ENCODE measurements around the gene LAMC1.
A peak's percentile ranks its signal among the peaks of the same experiment; 100 is the strongest.
"Not testable (repeated sequence)": the region's sequence is repeated elsewhere in the genome, so short reads cannot be mapped to it uniquely, and the experiment has no call there.

Gene LAMC1

GRCh38 chr1:183069562-183070216, 46.5 kb downstream of the LAMC1 start:
- H3K36me3 ChIP-seq (replicated peaks), result no peaks in the 10 kb centered on the region
- H3K4me3 ChIP-seq, result no peak overlapping the region
- H3K4me1 ChIP-seq, result no peaks in the 10 kb centered on the region
- H3K27me3 ChIP-seq (ENCODE audit: low read depth), result no peaks in the 10 kb centered on the region
- no peaks in the 10 kb centered on the region for H3K9me3 ChIP-seq
- in situ Hi-C loops (cut with MboI; ENCODE audit: low sequenced_read_pairs), result no loop called here
- DNase-seq (ENCODE audit: low spot score in 2 of 2), result no peak

GRCh38 chr1:183070234-183070922, 47.2 kb downstream of the LAMC1 start:
- Histone ChIP-seq H3K27me3 (ENCODE audit: low read depth) (no peaks in the 10 kb centered on the region), H3K9me3 (no peaks in the 10 kb centered on the region), H3K4me3 (no peak overlapping the region), H3K4me1 (no peaks in the 10 kb centered on the region), H3K36me3 (replicated peaks) (no peaks in the 10 kb centered on the region)
- no peak for DNase-seq (ENCODE audit: low spot score in 2 of 2)
- in situ Hi-C loops (cut with MboI; ENCODE audit: low sequenced_read_pairs), result no loop called here

DNA sequence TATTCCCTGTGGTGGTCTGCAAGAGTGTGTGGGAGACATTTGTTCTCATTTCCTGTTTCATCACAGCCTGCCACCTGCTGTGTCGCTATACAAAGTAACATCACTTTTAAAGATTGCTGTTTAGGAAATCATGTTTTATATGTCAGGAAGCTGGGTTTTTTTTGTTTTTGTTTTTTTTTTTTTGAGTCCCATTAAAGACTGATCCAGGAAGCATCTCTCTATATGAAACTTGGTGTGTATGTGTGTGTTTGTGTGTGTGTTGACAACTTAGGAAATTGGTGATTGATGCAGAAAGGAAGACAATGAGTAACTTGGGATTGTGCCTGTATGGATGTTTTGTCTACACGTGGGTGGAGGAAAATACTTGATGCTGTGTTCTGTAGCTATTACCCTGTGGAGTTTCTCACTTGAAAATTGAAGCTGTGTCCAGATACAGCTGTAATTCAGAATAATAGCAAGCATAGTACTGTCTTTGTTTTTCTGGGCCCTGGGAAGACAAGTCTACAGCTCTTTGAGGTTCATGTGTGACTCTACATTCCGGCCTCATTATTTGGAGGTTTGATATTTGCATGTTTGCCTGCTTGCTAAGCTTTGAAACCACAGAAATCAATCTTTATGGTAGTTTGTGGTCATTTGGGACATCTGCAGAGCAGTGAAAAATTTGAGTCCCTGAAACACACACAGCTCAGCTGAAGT, 47.9 kb downstream of the LAMC1 start:
- no peak for DNase-seq (ENCODE audit: low spot score in 2 of 2)
- Histone ChIP-seq H3K4me3 (no peak overlapping the region), H3K4me1 (no peaks in the 10 kb centered on the region), H3K36me3 (replicated peaks) (no peaks in the 10 kb centered on the region), H3K27me3 (ENCODE audit: low read depth) (no peaks in the 10 kb centered on the region), H3K9me3 (no peaks in the 10 kb centered on the region)
- in situ Hi-C loops (cut with MboI; ENCODE audit: low sequenced_read_pairs), result no loop called here

DNA sequence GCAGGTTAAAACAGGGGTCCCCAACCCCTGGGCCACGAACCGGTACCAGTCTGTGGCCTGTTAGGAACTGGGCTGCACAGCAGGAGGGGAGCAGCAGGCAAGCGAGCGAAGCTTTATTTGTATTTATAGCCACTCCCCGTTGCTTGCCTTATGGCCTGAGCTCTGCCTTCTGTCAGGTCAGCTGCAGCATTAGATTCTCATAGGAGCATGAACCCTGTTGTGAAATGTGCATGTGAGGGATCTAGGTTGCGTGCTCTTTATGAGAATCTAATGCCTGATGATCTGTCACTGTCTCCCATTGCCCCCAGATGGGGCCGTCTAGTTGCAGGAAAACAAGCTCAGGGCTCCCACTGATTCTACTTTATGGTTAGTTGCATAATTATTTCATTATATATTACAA, 49.4 kb downstream of the LAMC1 start:
- DNase-seq (ENCODE audit: low spot score in 2 of 2); H3K4me3 ChIP-seq; H3K27me3 ChIP-seq (ENCODE audit: low read depth); H3K4me1 ChIP-seq; in situ Hi-C loops (cut with MboI; ENCODE audit: low sequenced_read_pairs); H3K36me3 ChIP-seq (replicated peaks); H3K9me3 ChIP-seq: not testable (repeated sequence)

GRCh38 chr1:183073320-183073719, 50.1 kb downstream of the LAMC1 start:
- no peak overlapping the region for H3K4me3 ChIP-seq
- in situ Hi-C loops (cut with MboI; ENCODE audit: low sequenced_read_pairs), result no loop called here
- H3K27me3 ChIP-seq (ENCODE audit: low read depth), result no peaks in the 10 kb centered on the region
- DNase-seq (ENCODE audit: low spot score in 2 of 2), result no peak
- H3K36me3 ChIP-seq (replicated peaks), result no peaks in the 10 kb centered on the region
- no peaks in the 10 kb centered on the region for H3K4me1 ChIP-seq
- no peaks in the 10 kb centered on the region for H3K9me3 ChIP-seq

DNA sequence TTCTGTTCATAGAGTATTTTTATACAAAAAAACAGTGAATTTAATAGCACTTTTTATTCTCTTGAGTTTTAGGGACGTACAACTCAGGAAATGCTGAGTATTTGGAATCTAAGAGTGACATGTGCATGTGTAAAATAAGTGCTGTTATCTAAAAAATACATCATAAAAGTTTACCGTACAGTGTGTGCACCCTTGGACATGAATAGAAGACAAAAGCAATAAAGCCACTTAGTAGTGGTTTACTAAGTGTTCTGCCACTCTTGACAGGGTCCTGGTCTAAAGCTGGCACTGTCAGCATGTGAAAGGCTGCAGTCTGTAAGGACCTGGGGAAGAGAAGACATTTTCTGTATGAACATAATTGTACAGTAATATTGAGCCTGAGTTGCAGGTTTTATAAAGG, 51.0 kb downstream of the LAMC1 start:
- DNase-seq (ENCODE audit: low spot score in 2 of 2), result no peak
- no peaks in the 10 kb centered on the region for H3K4me1 ChIP-seq
- no peaks in the 10 kb centered on the region for H3K27me3 ChIP-seq (ENCODE audit: low read depth)
- no peaks in the 10 kb centered on the region for H3K36me3 ChIP-seq (replicated peaks)
- in situ Hi-C loops (cut with MboI; ENCODE audit: low sequenced_read_pairs), result no loop called here
- H3K9me3 ChIP-seq, result no peaks in the 10 kb centered on the region
- H3K4me3 ChIP-seq, result no peak overlapping the region

GRCh38 chr1:183075861-183076260, 52.6 kb downstream of the LAMC1 start:
- H3K4me1 ChIP-seq, result no peaks in the 10 kb centered on the region; the same call in 1 of the 2 replicates
- H3K27me3 ChIP-seq (ENCODE audit: low read depth), result no peaks in the 10 kb centered on the region
- H3K36me3 ChIP-seq (replicated peaks), result no peaks in the 10 kb centered on the region
- in situ Hi-C loops (cut with MboI; ENCODE audit: low sequenced_read_pairs), result no loop called here
- H3K9me3 ChIP-seq, result no peaks in the 10 kb centered on the region
- no peak overlapping the region for H3K4me3 ChIP-seq
- no peak for DNase-seq (ENCODE audit: low spot score in 2 of 2)

- Histone ChIP-seq H3K4me1 (peaks cover 12% of the 10 kb centered on the region), H3K36me3 (replicated peaks) (no peaks in the 10 kb centered on the region), H3K27me3 (ENCODE audit: low read depth) (no peaks in the 10 kb centered on the region), H3K4me3 (no peak overlapping the region), H3K9me3 (no peaks in the 10 kb centered on the region)
- in situ Hi-C loops (cut with MboI; ENCODE audit: low sequenced_read_pairs), result no loop called here
- DNase-seq (ENCODE audit: low spot score in 2 of 2), result no peak
Observed at GRCh38 chr1:183077097-183077496, 53.9 kb downstream of the LAMC1 start.

- no peak overlapping the region for H3K4me3 ChIP-seq
- no peaks in the 10 kb centered on the region for H3K9me3 ChIP-seq
- no peak for DNase-seq (ENCODE audit: low spot score in 2 of 2)
- in situ Hi-C loops (cut with MboI; ENCODE audit: low sequenced_read_pairs), result no loop called here
- peaks cover 14% of the 10 kb centered on the region for H3K4me1 ChIP-seq
- no peaks in the 10 kb centered on the region for H3K36me3 ChIP-seq (replicated peaks)
- no peaks in the 10 kb centered on the region for H3K27me3 ChIP-seq (ENCODE audit: low read depth)
Observed at GRCh38 chr1:183079712-183080388, 56.6 kb downstream of the LAMC1 start.

DNA sequence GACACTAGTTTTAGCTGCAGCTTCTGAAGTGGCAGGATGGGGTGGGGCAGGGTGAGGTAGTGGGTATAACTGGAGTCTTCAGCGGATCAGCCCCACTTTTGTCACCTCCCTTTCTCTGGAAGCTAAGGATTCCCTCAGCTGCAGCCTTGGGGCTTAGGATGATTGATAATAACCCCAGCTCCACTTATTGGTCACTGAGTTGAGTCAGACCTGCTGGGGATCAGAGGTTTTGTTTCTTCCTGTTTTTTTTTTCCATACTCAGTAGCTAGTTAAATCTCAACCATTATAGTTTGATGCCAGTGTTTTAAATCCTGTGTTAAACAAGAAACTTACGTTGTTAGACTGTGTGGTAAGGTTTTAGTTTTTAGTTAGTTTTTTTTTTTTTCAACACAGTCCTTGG, 57.2 kb downstream of the LAMC1 start:
- no peaks in the 10 kb centered on the region for H3K9me3 ChIP-seq
- DNase-seq (ENCODE audit: low spot score in 2 of 2), result no peak
- H3K4me3 ChIP-seq, result no peak overlapping the region
- no peaks in the 10 kb centered on the region for H3K36me3 ChIP-seq (replicated peaks)
- in situ Hi-C loops (cut with MboI; ENCODE audit: low sequenced_read_pairs), result no loop called here
- no peaks in the 10 kb centered on the region for H3K27me3 ChIP-seq (ENCODE audit: low read depth)
- H3K4me1 ChIP-seq, result peaks cover 14% of the 10 kb centered on the region

- DNase-seq (ENCODE audit: low spot score in 2 of 2), result peak; percentile 44 to 72
- no peaks in the 10 kb centered on the region for H3K27me3 ChIP-seq (ENCODE audit: low read depth)
- in situ Hi-C loops (cut with MboI; ENCODE audit: low sequenced_read_pairs), result no loop called here
- no peaks in the 10 kb centered on the region for H3K36me3 ChIP-seq (replicated peaks)
- no peaks in the 10 kb centered on the region for H3K9me3 ChIP-seq
- no peak overlapping the region for H3K4me3 ChIP-seq
- peaks cover 16% of the 10 kb centered on the region for H3K4me1 ChIP-seq
Observed at GRCh38 chr1:183081402-183082120, 58.3 kb downstream of the LAMC1 start.

DNA sequence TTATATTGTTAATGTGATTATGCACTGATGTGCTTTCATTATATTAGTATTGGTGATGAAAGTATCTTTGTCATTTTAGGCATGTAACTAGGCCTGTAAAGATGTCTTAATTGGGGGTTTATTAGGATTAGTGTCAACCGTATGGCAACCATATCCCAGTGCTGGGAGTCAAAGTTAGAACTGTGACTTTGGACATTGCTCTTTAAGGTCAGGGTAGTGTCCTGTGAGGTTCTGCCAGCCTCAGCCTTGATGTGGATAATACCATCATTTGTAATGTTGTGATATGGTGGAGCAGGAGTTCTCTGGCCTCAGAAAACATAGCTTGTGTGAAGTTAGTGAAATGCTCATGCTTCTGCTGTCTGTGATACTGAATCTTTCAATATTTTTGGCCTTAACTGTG, 59.4 kb downstream of the LAMC1 start:
- Histone ChIP-seq H3K4me1 (peaks cover 16% of the 10 kb centered on the region), H3K9me3 (no peaks in the 10 kb centered on the region), H3K36me3 (replicated peaks) (no peaks in the 10 kb centered on the region), H3K4me3 (no peak overlapping the region), H3K27me3 (ENCODE audit: low read depth) (no peaks in the 10 kb centered on the region)
- in situ Hi-C loops (cut with MboI; ENCODE audit: low sequenced_read_pairs), result no loop called here
- no peak for DNase-seq (ENCODE audit: low spot score in 2 of 2)

DNA sequence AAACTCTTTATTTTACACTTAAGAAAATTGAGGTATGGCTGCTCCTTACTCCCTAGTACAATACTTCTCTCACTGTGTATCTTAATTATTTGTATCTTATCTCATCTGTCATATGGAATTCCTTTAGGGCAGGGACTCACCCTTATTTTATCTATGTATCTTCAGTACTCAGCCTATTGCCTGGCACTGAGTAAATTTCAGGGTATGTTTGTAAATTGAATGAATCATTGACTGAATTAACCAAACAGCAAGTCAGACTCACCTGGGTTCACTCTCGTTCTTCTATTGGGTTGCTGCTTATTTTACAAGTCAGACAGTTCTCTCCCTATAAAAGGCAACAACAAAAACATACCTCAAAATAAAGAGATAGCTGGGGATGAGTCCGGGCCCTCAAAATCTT, 63.8 kb downstream of the LAMC1 start:
- no peak for DNase-seq (ENCODE audit: low spot score in 2 of 2)

More for the DNA sequence above, 63.8 kb downstream of the LAMC1 start:
- Histone ChIP-seq H3K9me3 (no peaks in the 10 kb centered on the region), H3K36me3 (replicated peaks) (no peaks in the 10 kb centered on the region), H3K27me3 (ENCODE audit: low read depth) (no peaks in the 10 kb centered on the region), H3K4me3 (no peak overlapping the region), H3K4me1 (peaks cover 12% of the 10 kb centered on the region; the same call in 1 of the 2 replicates)
- in situ Hi-C loops (cut with MboI; ENCODE audit: low sequenced_read_pairs), result no loop called here
